Heart right ventricle (tissue), 16 donors: Measurements from ENCODE around the gene DUSP16. TPM values are rescaled to one million over a fixed set of nuclear protein-coding genes. Genes with fewer than 3 reads are reported as not detected.
A peak's percentile ranks its signal among the peaks of the same experiment; 100 is the strongest.

ENCODE experiments used
- ATAC-seq, 8 donors: fragments of 200-7000 bp; cut with Tn5 transposase; one replicate each; pipeline ENCODE4 v1.9.1; 2020; ENCODE audit warnings: mild to moderate bottlenecking in 8 of 8, moderate library complexity in 8 of 8, moderate number of reproducible peaks in 1 of 8
- DNase-seq, 2 donors: peaks; one replicate each; pipeline ENCODE4 v3.0.0-alpha.2; 2020
- H3K27ac ChIP-seq, 10 donors: fragments of 200-600 bp; sonication (generic) in 2 of 10; one replicate each; pipeline versions ENCODE4 v1.5.0 to v1.8.0; 2020 to 2022; ENCODE audit warnings: mild to moderate bottlenecking in 3 of 10
- H3K27me3 ChIP-seq, 7 donors: fragments of 200-600 bp; one replicate each; pipeline ENCODE4 v1.8.0; 2021 to 2022; ENCODE audit warnings: mild to moderate bottlenecking in 2 of 7
- H3K36me3 ChIP-seq, 9 donors: fragments of 200-600 bp; sonication (generic) in 1 of 9; one replicate each; pipeline versions ENCODE4 v1.5.0 to v1.8.0; 2020 to 2022; ENCODE audit warnings: mild to moderate bottlenecking in 2 of 9
- H3K4me1 ChIP-seq, 9 donors: fragments of 200-600 bp; sonication (generic) in 1 of 9; one replicate each; pipeline versions ENCODE4 v1.5.0 to v1.8.0; 2020 to 2022; ENCODE audit warnings: mild to moderate bottlenecking in 4 of 9
- H3K4me3 ChIP-seq, 10 donors: fragments of 200-600 bp; sonication (generic) in 2 of 10; one replicate each; pipeline versions ENCODE4 v1.5.0 to v1.8.0; 2020 to 2022; ENCODE audit warnings: mild to moderate bottlenecking in 7 of 10, moderate library complexity in 2 of 10
- H3K9me3 ChIP-seq, 11 donors: fragments of 200-600 bp in 10 of 11; sonication (generic) in 2 of 11; one replicate each; pipeline versions ENCODE4 v1.5.0 to v1.8.0; 2013 to 2022; ENCODE audit warnings: mild to moderate bottlenecking in 2 of 11, control low read depth in 1 of 11, moderate library complexity in 1 of 11
- WGBS, 2 donors: extraction: QIAGEN DNeasy Blood & Tissue Kit; methylation state at CpG; one replicate each; pipeline ENCODE4 v1.1.7; 2013; ENCODE audit warnings: inconsistent platforms in 1 of 2; 5-methylcytosine and 5-hydroxymethylcytosine counted together
- intact Hi-C, 10 donors: fragments of 100-400 bp; cut with DNase I; formaldehyde crosslinking; loops; one replicate each; pipeline versions ENCODE4 v1.11.1 to v1.14.2; 2022
- polyA plus RNA-seq, 2 donors: library from polyadenylated mRNA; stranded (reverse); fragments of 200-250 nt; gene quantifications; one replicate each; pipeline ENCODE4 v1.2.3, GENCODE V29; 2013
- total RNA-seq, 10 donors: library from RNA; stranded (reverse); fragmentation: NEBNext Ultra II Directional in 3 of 10; extraction: Animal tissue kit (Norgen Biotek cat#: 25700) in 3 of 10; gene quantifications; one replicate each; pipeline versions ENCODE4 v1.2.1 to v1.2.4, GENCODE V29; 2021 to 2023
- TF ChIP-seq, protein P1 (sequence below), 9 donors: fragments of 200-600 bp; sonication (generic) in 2 of 9; IDR thresholded peaks; one replicate each; pipeline versions ENCODE4 v1.5.0 to v1.8.0; 2021 to 2022; ENCODE audit warnings: antibody characterized with exemption in 9 of 9, mild to moderate bottlenecking in 5 of 9, moderate library complexity in 1 of 9
- donor health status: Arrhythmogenic right ventricular cardiomyopathy.
- donor health status: ischemic (EF 13 %, LVEDD 7.1; RV severe dilation, severe dysfunction).
- donor health status: healthy with polysubstance abuse.
- donor health status: DM: no; HTN: yes; CAD: no.
- donor health status: DM: no; HTN: no; CAD: no.
- donor health status: ischemic (EF 25% LVEDD 6.9; RV normal size, moderate dysfunction).
- donor health status: ischemic (EF 25% LVEDD 5.7; RV mildly dilated, moderate dysfunction).
- donor health status: healthy.
- donor health status: DM: yes; HTN: yes; CAD: no.
- donor health status: Ischemic cardiomyopathy.
- donor health status: ischemic (EF 35%, LVEDD 5.7; RV mildly dilated, moderate dysfunction).
- donor health status: nonischemic (EF 11% LVEDD 7.7; RV severe dilation, severe dysfunction).
- donor health status: DM: yes; HTN: yes; CAD: no.
- donor health status: PGD.
- donor health status: ischemic (EF 29% LVEDD 5.4; RV normal size, mild dysfunction).
- donor health status: nonischemic (EF 23%, LVEDD 6.1; RV moderate dilation, normal function).

Gene DUSP16
- total and polyA plus RNA-seq, 12 donors, result 2.6 to 21.7 (median 15.8) TPM

DNA sequence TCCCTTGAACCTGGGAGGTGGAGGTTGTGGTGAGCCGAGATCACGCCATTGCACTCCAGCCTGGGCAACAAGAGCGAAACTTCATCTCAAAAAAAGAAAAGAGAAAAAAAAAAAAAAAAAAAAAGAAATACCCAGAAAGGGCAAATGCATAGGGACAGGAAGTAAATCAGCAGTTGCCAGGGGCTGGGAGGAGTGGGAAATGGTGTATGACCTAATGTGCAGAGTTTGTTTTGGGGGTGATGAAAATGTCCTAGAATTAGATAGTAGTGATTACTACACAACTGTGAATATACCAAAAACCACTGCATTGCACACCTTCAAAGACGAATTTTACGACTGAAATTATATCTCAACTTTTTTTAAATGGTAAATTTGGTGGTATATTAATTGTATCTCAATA, 20.4 kb downstream of the DUSP16 start:
- Histone ChIP-seq H3K36me3 (peaks cover 0 to 10% (median 0%) of the 10 kb centered on the region in 9 donors), H3K9me3 (peaks cover 0 to 3% (median 0%) of the 10 kb centered on the region in 11 donors), H3K4me1 (peaks cover 0 to 42% (median 14%) of the 10 kb centered on the region in 9 donors), H3K4me3 (no peak overlapping the region), H3K27ac (no peak overlapping the region), H3K27me3 (no peaks in the 10 kb centered on the region)
- ATAC-seq (no peak), DNase-seq (no peak)
- TF ChIP-seq, protein P1, sequence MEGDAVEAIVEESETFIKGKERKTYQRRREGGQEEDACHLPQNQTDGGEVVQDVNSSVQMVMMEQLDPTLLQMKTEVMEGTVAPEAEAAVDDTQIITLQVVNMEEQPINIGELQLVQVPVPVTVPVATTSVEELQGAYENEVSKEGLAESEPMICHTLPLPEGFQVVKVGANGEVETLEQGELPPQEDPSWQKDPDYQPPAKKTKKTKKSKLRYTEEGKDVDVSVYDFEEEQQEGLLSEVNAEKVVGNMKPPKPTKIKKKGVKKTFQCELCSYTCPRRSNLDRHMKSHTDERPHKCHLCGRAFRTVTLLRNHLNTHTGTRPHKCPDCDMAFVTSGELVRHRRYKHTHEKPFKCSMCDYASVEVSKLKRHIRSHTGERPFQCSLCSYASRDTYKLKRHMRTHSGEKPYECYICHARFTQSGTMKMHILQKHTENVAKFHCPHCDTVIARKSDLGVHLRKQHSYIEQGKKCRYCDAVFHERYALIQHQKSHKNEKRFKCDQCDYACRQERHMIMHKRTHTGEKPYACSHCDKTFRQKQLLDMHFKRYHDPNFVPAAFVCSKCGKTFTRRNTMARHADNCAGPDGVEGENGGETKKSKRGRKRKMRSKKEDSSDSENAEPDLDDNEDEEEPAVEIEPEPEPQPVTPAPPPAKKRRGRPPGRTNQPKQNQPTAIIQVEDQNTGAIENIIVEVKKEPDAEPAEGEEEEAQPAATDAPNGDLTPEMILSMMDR (IDR thresholded peaks at IDR 0.05), result no peak
- WGBS, 2 donors, result 96 to 100% methylated on average over 5 of the region's 5 CpGs
- intact Hi-C loops, result no loop called here

DNA sequence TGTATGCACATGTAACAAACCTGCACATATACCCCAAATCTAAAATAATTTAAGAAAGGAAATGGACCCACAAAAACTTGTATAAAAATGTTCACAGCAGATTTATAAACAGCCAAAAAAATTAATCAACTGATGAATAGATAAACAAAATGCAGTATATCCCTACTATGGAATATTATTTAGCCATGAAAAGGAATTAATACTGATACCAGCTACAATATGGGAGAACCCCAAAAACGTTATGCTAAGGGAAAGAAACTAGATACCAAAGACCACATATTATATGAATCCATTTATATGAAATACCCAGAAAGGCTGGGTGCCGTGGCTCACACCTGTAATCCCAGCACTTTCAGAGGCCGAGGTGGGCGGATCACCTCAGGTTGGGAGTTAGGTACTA, 20.9 kb downstream of the DUSP16 start:
- Histone ChIP-seq H3K27me3 (no peaks in the 10 kb centered on the region), H3K4me3 (no peak overlapping the region), H3K36me3 (peaks cover 0 to 12% (median 0%) of the 10 kb centered on the region in 9 donors), H3K4me1 (peaks cover 0 to 41% (median 16%) of the 10 kb centered on the region in 9 donors), H3K9me3 (peaks cover 0 to 3% (median 0%) of the 10 kb centered on the region in 11 donors), H3K27ac (no peak overlapping the region)
- ATAC-seq (no peak), DNase-seq (no peak)
- intact Hi-C loops, result no loop called here
- WGBS, 2 donors, result 98 to 99% methylated on average over 4 of the region's 4 CpGs
- TF ChIP-seq, protein P1 (IDR thresholded peaks at IDR 0.05), result no peak

- TF ChIP-seq, protein P1 (IDR thresholded peaks at IDR 0.05), result no peak
- Histone ChIP-seq H3K4me3 (no peak overlapping the region), H3K36me3 (peaks cover 0 to 12% (median 0%) of the 10 kb centered on the region in 9 donors), H3K9me3 (peaks cover 0 to 3% (median 0%) of the 10 kb centered on the region in 11 donors), H3K4me1 (peaks cover 0 to 36% (median 17%) of the 10 kb centered on the region in 9 donors), H3K27me3 (no peaks in the 10 kb centered on the region), H3K27ac (peak overlapping the region in 1 of 10 donors; percentile 5)
- WGBS, 2 donors, result 72 to 84% methylated on average over 5 of the region's 5 CpGs
- intact Hi-C loops, result no loop called here
- DNase-seq (no peak), ATAC-seq (peak in 3 of 8 donors; percentile 11 to 56 (median 14))
Measured at GRCh38 chr12:12540261-12541013, 22.2 kb downstream of the DUSP16 start.

DNA sequence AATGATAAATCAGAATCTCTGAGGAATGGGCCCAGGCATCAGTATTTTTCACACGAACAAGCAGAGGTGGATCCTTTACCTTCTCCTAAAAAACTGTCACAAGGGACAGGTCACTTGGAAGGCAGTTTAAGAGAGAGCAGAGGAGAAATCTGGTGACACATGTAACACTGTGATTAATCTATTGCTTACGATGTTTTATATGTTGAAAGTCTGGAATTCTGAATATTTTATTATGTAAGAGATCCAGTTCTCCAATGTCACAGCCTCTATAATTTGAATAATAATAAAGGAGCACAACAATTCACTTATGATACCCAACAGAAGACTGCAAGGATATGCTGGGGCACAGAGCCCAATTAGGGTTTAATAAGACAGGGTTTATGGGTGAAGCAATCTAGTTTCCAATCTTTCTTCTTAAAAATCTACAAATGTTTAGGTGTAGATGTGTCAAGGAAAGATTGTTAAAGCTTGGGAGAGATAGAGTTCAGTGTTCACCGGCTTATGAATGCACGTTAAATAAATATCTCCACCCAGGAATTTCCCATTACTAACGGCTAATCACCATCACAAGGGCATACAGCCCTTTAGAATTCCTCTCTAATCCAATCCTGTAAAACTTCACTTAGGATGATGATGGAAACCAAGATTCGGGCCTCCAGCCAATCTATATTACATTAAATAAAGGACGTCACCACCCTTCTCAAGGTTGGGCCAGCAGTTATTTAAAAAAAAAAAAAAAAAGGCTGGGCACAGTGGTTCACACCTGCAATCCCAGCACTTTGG, 23.4 kb downstream of the DUSP16 start:
- H3K36me3 ChIP-seq, result peaks cover 0 to 11% (median 0%) of the 10 kb centered on the region in 9 donors
- H3K4me1 ChIP-seq, result peaks cover 0 to 47% (median 27%) of the 10 kb centered on the region in 9 donors
- intact Hi-C loops, result no loop called here
- 65 to 74% methylated on average over 7 of the region's 7 CpGs for WGBS, 2 donors
- DNase-seq (no peak), ATAC-seq (no peak)
- no peak overlapping the region for H3K4me3 ChIP-seq
- TF ChIP-seq, protein P1 (IDR thresholded peaks at IDR 0.05), result no peak
- H3K27ac ChIP-seq, result no peak overlapping the region
- no peaks in the 10 kb centered on the region for H3K27me3 ChIP-seq
- H3K9me3 ChIP-seq, result peaks cover 0 to 3% (median 0%) of the 10 kb centered on the region in 11 donors
